A673 (cell line): Measurements from ENCODE around the gene RASAL2. TPM values are rescaled to one million over a fixed set of nuclear protein-coding genes. Genes with fewer than 3 reads are reported as not detected.

Source experiments
- BruUV-seq: library from RNA; stranded (reverse); fragments of 400-500 nt; replicated peaks from 2 replicates; lab custom pipeline; 2021; lab: Mats Ljungman, UMichigan
- CTCF ChIA-PET: fragments of 300-600 bp; sonication (Branson Sonifier 250); formaldehyde crosslinking; loops from one replicate; lab custom pipeline; 2022; ENCODE audit warnings: antibody characterized with exemption; lab: Charles Lee
- POLR2A ChIA-PET: fragments of 300-600 bp; sonication (Branson Sonifier 250); formaldehyde crosslinking; loops from one replicate; lab custom pipeline; 2022; ENCODE audit warnings: antibody characterized with exemption; ENCODE audit not compliant: low non-redundant PET; lab: Charles Lee
- DNase-seq: peaks from one replicate; pipeline ENCODE4 v3.0.0-alpha.2; 2015; ENCODE audit warnings: low spot score
- H3K27ac ChIP-seq: fragments of 200-600 bp; sonication (generic); 2 replicates; pipeline ENCODE4 v1.5.1; 2016; ENCODE audit warnings: mixed run types, low read depth, mild to moderate bottlenecking, mixed read lengths, antibody characterized with exemption, low read length; ENCODE audit not compliant: poor library complexity, severe bottlenecking
- H3K27me3 ChIP-seq: fragments of 200-600 bp; sonication (generic); replicated peaks from 2 replicates; pipeline ENCODE4 v1.6.1; 2017; ENCODE audit warnings: mixed run types, low read depth, mild to moderate bottlenecking, mixed read lengths, antibody characterized with exemption, low read length; ENCODE audit not compliant: insufficient read depth, poor library complexity
- H3K36me3 ChIP-seq: fragments of 200-600 bp; sonication (generic); 2 replicates; pipeline ENCODE4 v1.6.1; 2016; ENCODE audit warnings: mixed run types, mild to moderate bottlenecking, mixed read lengths, antibody characterized with exemption, low read length; ENCODE audit not compliant: insufficient read depth, poor library complexity, severe bottlenecking
- H3K4me1 ChIP-seq: fragments of 200-600 bp; sonication (generic); 2 replicates; pipeline ENCODE4 v1.6.1; 2017; ENCODE audit warnings: mixed run types, mild to moderate bottlenecking, mixed read lengths, antibody characterized with exemption, low read length; ENCODE audit not compliant: insufficient read depth, poor library complexity, severe bottlenecking
- H3K4me3 ChIP-seq: fragments of 200-600 bp; sonication (generic); 2 replicates; pipeline ENCODE4 v1.5.1; 2016; ENCODE audit warnings: low read depth, mixed run types, mild to moderate bottlenecking, mixed read lengths, low read length; ENCODE audit not compliant: poor library complexity, severe bottlenecking
- H3K9me3 ChIP-seq: fragments of 200-600 bp; sonication (generic); 2 replicates; pipeline ENCODE4 v1.6.1; 2016; ENCODE audit warnings: mixed run types, low read depth, mild to moderate bottlenecking, mixed read lengths, antibody characterized with exemption, low read length; ENCODE audit not compliant: poor library complexity, severe bottlenecking
- CTCF ChIP-seq: fragments of 300-800, 200-600 bp; sonication (generic); conservative IDR thresholded peaks from 2 replicates; pipeline ENCODE4 v1.5.1; 2017; ENCODE audit warnings: low read depth, mild to moderate bottlenecking, antibody characterized with exemption, low read length, moderate library complexity, mixed read lengths
- EZH2 ChIP-seq: fragments of 200-600 bp; sonication (generic); IDR thresholded peaks from 2 replicates; pipeline ENCODE4 v1.6.1; 2017; ENCODE audit warnings: borderline replicate concordance, low read depth, mild to moderate bottlenecking, mixed read lengths, antibody characterized with exemption, low read length; ENCODE audit not compliant: poor library complexity, severe bottlenecking
- intact Hi-C: fragments of 100-400 bp; cut with micrococcal nuclease; formaldehyde crosslinking; loops from one replicate; pipeline ENCODE4 v1.10.0; 2022; ENCODE audit not compliant: unreplicated experiment
- total RNA-seq: library from RNA; stranded (reverse); gene quantifications from 2 replicates; pipeline ENCODE4 v1.2.3, GENCODE V29; 2021

Gene RASAL2
- total RNA-seq, 1 experiment from 2014 or later, result 8.3 TPM

- no TSS peak for BruUV-seq
- Histone ChIP-seq H3K27ac (no peak overlapping the region), H3K4me1 (peaks cover 5% of the 10 kb centered on the region), H3K4me3 (no peak overlapping the region), H3K36me3 (no peaks in the 10 kb centered on the region), H3K27me3 (no peaks in the 10 kb centered on the region), H3K9me3 (no peaks in the 10 kb centered on the region)
- no peak for TF ChIP-seq EZH2
- TF ChIP-seq CTCF, result no peak
- ChIA-PET POLR2A (no interaction called here), CTCF (no interaction called here)
- DNase-seq, result peak; percentile 53
- intact Hi-C loops, result no loop called here
Observed at GRCh38 chr1:178134061-178134460, 40.2 kb downstream of the RASAL2 start.

GRCh38 chr1:178137238-178137637, 43.3 kb downstream of the RASAL2 start:
- ChIA-PET POLR2A (no interaction called here), CTCF (no interaction called here)
- H3K27ac ChIP-seq, result no peak overlapping the region
- no peaks in the 10 kb centered on the region for H3K9me3 ChIP-seq
- peaks cover 5% of the 10 kb centered on the region for H3K4me1 ChIP-seq
- no peak for DNase-seq
- intact Hi-C loops, result no loop called here
- no peak overlapping the region for H3K4me3 ChIP-seq
- TF ChIP-seq CTCF (no peak), EZH2 (no peak)
- BruUV-seq, result no TSS peak
- H3K27me3 ChIP-seq, result no peaks in the 10 kb centered on the region
- H3K36me3 ChIP-seq, result no peaks in the 10 kb centered on the region

- no peaks in the 10 kb centered on the region for H3K27me3 ChIP-seq
- peak; percentile 13 for DNase-seq
- H3K9me3 ChIP-seq, result no peaks in the 10 kb centered on the region
- H3K4me3 ChIP-seq, result no peak overlapping the region
- BruUV-seq, result no TSS peak
- no peaks in the 10 kb centered on the region for H3K4me1 ChIP-seq
- CTCF ChIA-PET, result no interaction called here
- H3K36me3 ChIP-seq, result no peaks in the 10 kb centered on the region
- POLR2A ChIA-PET, result no interaction called here
- intact Hi-C loops, result no loop called here
- no peak overlapping the region for H3K27ac ChIP-seq
- TF ChIP-seq EZH2, result no peak
- no peak for TF ChIP-seq CTCF
Observed at GRCh38 chr1:178142806-178143205, 48.9 kb downstream of the RASAL2 start.
